Astrocyte of the spinal cord (primary cell): Measurements from ENCODE around the gene TRPM1.

Experiments
- DNase-seq: peaks from one replicate; pipeline ENCODE4 v3.0.0; 2011; ENCODE audit warnings: low read depth, low spot score
- H3K4me3 ChIP-seq: 2 replicates; pipeline ENCODE4 v1.5.1; 2011; ENCODE audit warnings: low read depth, mild to moderate bottlenecking, low read length, moderate library complexity
- CTCF ChIP-seq: IDR thresholded peaks from 2 replicates; pipeline ENCODE4 v1.5.1; 2012; ENCODE audit warnings: low read depth, mild to moderate bottlenecking, low read length, inconsistent platforms
- in situ Hi-C: cut with HindIII; loops from 2 replicates; pipeline ENCODE4 v1.10.0; 2017; ENCODE audit warnings: low sequenced_read_pairs

Gene TRPM1

GRCh38 chr15:31101262-31102038, at the start of gene TRPM1:
Gene TRPM1, minus strand, starts transcription at chr15:31101725. Its CDS starts 20,370 bp downstream, at chr15:31081355.
- in situ Hi-C loops, result no loop called here
- DNase-seq, result no peak
- no peak for TF ChIP-seq CTCF
- H3K4me3 ChIP-seq, result no peak within 1 kb of the TSS

- in situ Hi-C loops, result no loop called here
- no peak for TF ChIP-seq CTCF
- DNase-seq, result no peak
- H3K4me3 ChIP-seq, result no peak overlapping the region
These were observed 49.3 kb upstream of the TRPM1 start for GRCh38 chr15:31150732-31151231.

- no peak for TF ChIP-seq CTCF
- DNase-seq, result no peak
- in situ Hi-C loops, result no loop called here
- H3K4me3 ChIP-seq, result no peak overlapping the region
These were observed 48.5 kb upstream of the TRPM1 start for GRCh38 chr15:31149987-31150386.

GRCh38 chr15:31149088-31149505, 47.6 kb upstream of the TRPM1 start:
- in situ Hi-C loops, result no loop called here
- no peak for DNase-seq
- TF ChIP-seq CTCF, result no peak
- no peak overlapping the region for H3K4me3 ChIP-seq

GRCh38 chr15:31148297-31149087, 47.0 kb upstream of the TRPM1 start:
- in situ Hi-C loops, result no loop called here
- DNase-seq, result no peak
- no peak overlapping the region for H3K4me3 ChIP-seq
- TF ChIP-seq CTCF, result no peak

- in situ Hi-C loops, result no loop called here
- no peak for DNase-seq
- H3K4me3 ChIP-seq, result no peak overlapping the region
- TF ChIP-seq CTCF, result no peak
These were observed 46.4 kb upstream of the TRPM1 start for GRCh38 chr15:31147944-31148296.
